Measurements from ENCODE around the gene RUVBL2. TPM values are rescaled to one million over a fixed set of nuclear protein-coding genes. Genes with fewer than 3 reads are reported as not detected.
A peak's percentile ranks its signal among the peaks of the same experiment; 100 is the strongest.
"Not testable (repeated sequence)": the region's sequence is repeated elsewhere in the genome, so short reads cannot be mapped to it uniquely, and the experiment has no call there.

The RUVBL2 gene
- total RNA-seq, 1 experiment from 2014 or later = 199 TPM

GRCh38 chr19:49039736-49040135 is 46.0 kb downstream of the RUVBL2 start:
- H3K4me3 Mint-ChIP-seq (ENCODE audit: low read depth, unreplicated experiment); H3K27ac Mint-ChIP-seq (ENCODE audit: unreplicated experiment); DNase-seq; H3K27me3 Mint-ChIP-seq (ENCODE audit: unreplicated experiment); BruUV-seq (replicated peaks); H3K9me3 Mint-ChIP-seq (ENCODE audit: low read depth, unreplicated experiment); intact Hi-C loops (cut with micrococcal nuclease; ENCODE audit: unreplicated experiment): not testable (repeated sequence)
- Mint-ChIP-seq H3K4me1 (ENCODE audit: low read depth, unreplicated experiment) (peaks cover 31% of the 10 kb centered on the region), H3K36me3 (ENCODE audit: insufficient read depth, unreplicated experiment) (peaks cover 27% of the 10 kb centered on the region)
- CTCF ChIA-PET = interaction anchor here (0.6 to 0.9 kb wide), 2 partner anchors 17 to 848 kb away, joined by 3 to 4 read pairs; no protein-coding TSS in a partner anchor

GRCh38 chr19:49042177-49042576 is 48.5 kb downstream of the RUVBL2 start:
- Mint-ChIP-seq H3K4me1 (ENCODE audit: low read depth, unreplicated experiment) (peaks cover 31% of the 10 kb centered on the region), H3K4me3 (ENCODE audit: low read depth, unreplicated experiment) (peak overlapping the region; percentile 3), H3K9me3 (ENCODE audit: low read depth, unreplicated experiment) (no peaks in the 10 kb centered on the region), H3K36me3 (ENCODE audit: insufficient read depth, unreplicated experiment) (peaks cover 13% of the 10 kb centered on the region), H3K27ac (ENCODE audit: unreplicated experiment) (peak overlapping the region; percentile 60), H3K27me3 (ENCODE audit: unreplicated experiment) (no peaks in the 10 kb centered on the region)
- peak; percentile 89 for DNase-seq
- BruUV-seq (replicated peaks) = no TSS peak
- no peak for TF ChIP-seq CTCF (IDR thresholded peaks at IDR 0.05; ENCODE audit: unreplicated experiment)
- intact Hi-C loops (cut with micrococcal nuclease; ENCODE audit: unreplicated experiment) = no loop called here
- CTCF ChIA-PET = no interaction called here

GRCh38 chr19:49042666-49043065 is 49.0 kb downstream of the RUVBL2 start:
- H3K27me3 Mint-ChIP-seq (ENCODE audit: unreplicated experiment); DNase-seq; H3K27ac Mint-ChIP-seq (ENCODE audit: unreplicated experiment); H3K4me3 Mint-ChIP-seq (ENCODE audit: low read depth, unreplicated experiment); intact Hi-C loops (cut with micrococcal nuclease; ENCODE audit: unreplicated experiment); CTCF ChIA-PET; H3K9me3 Mint-ChIP-seq (ENCODE audit: low read depth, unreplicated experiment): not testable (repeated sequence)
- TSS peak; percentile 95 for BruUV-seq (replicated peaks)
- Mint-ChIP-seq H3K4me1 (ENCODE audit: low read depth, unreplicated experiment) (peaks cover 31% of the 10 kb centered on the region), H3K36me3 (ENCODE audit: insufficient read depth, unreplicated experiment) (peaks cover 13% of the 10 kb centered on the region)

- intact Hi-C loops (cut with micrococcal nuclease; ENCODE audit: unreplicated experiment); H3K27me3 Mint-ChIP-seq (ENCODE audit: unreplicated experiment); CTCF ChIA-PET: not testable (repeated sequence)
These were observed 49.9 kb downstream of the RUVBL2 start, which contains the start of gene CGB5 for GRCh38 chr19:49043548-49043947. CGB5 (plus strand) TSS chr19:49043848; CDS start chr19:49044210, 362 bp downstream.

GRCh38 chr19:49049011-49049410 is 55.3 kb downstream of the RUVBL2 start, which contains the start of gene CGB8:
CGB8 (minus strand) TSS chr19:49049111; CDS start chr19:49048739, 372 bp downstream.
- H3K27me3 Mint-ChIP-seq (ENCODE audit: unreplicated experiment); BruUV-seq (replicated peaks); H3K36me3 Mint-ChIP-seq (ENCODE audit: insufficient read depth, unreplicated experiment); H3K27ac Mint-ChIP-seq (ENCODE audit: unreplicated experiment); DNase-seq; CTCF ChIA-PET; H3K4me3 Mint-ChIP-seq (ENCODE audit: low read depth, unreplicated experiment); intact Hi-C loops (cut with micrococcal nuclease; ENCODE audit: unreplicated experiment); H3K9me3 Mint-ChIP-seq (ENCODE audit: low read depth, unreplicated experiment): not testable (repeated sequence)
- peaks cover 16% of the 10 kb centered on the region for H3K4me1 Mint-ChIP-seq (ENCODE audit: low read depth, unreplicated experiment)

More at GRCh38 chr19:49043548-49043947, 49.9 kb downstream of the RUVBL2 start, which contains the start of gene CGB5:
- not testable (repeated sequence) for H3K4me3 Mint-ChIP-seq (ENCODE audit: low read depth, unreplicated experiment); BruUV-seq (replicated peaks); DNase-seq; H3K9me3 Mint-ChIP-seq (ENCODE audit: low read depth, unreplicated experiment); H3K27ac Mint-ChIP-seq (ENCODE audit: unreplicated experiment)
- Mint-ChIP-seq H3K4me1 (ENCODE audit: low read depth, unreplicated experiment) (peaks cover 26% of the 10 kb centered on the region), H3K36me3 (ENCODE audit: insufficient read depth, unreplicated experiment) (peaks cover 10% of the 10 kb centered on the region)

- BruUV-seq (replicated peaks) = TSS peak; percentile 96
- CTCF ChIA-PET; H3K36me3 Mint-ChIP-seq (ENCODE audit: insufficient read depth, unreplicated experiment); H3K4me3 Mint-ChIP-seq (ENCODE audit: low read depth, unreplicated experiment); H3K27ac Mint-ChIP-seq (ENCODE audit: unreplicated experiment); H3K9me3 Mint-ChIP-seq (ENCODE audit: low read depth, unreplicated experiment); intact Hi-C loops (cut with micrococcal nuclease; ENCODE audit: unreplicated experiment); H3K27me3 Mint-ChIP-seq (ENCODE audit: unreplicated experiment); DNase-seq: not testable (repeated sequence)
- H3K4me1 Mint-ChIP-seq (ENCODE audit: low read depth, unreplicated experiment) = peaks cover 16% of the 10 kb centered on the region
These were observed 56.1 kb downstream of the RUVBL2 start for GRCh38 chr19:49049834-49050233.

- H3K36me3 Mint-ChIP-seq (ENCODE audit: insufficient read depth, unreplicated experiment); H3K27me3 Mint-ChIP-seq (ENCODE audit: unreplicated experiment); BruUV-seq (replicated peaks); intact Hi-C loops (cut with micrococcal nuclease; ENCODE audit: unreplicated experiment); H3K9me3 Mint-ChIP-seq (ENCODE audit: low read depth, unreplicated experiment); CTCF ChIA-PET: not testable (repeated sequence)
- peak; percentile 78 for DNase-seq
- peak overlapping the region; percentile 42 for H3K27ac Mint-ChIP-seq (ENCODE audit: unreplicated experiment)
- H3K4me3 Mint-ChIP-seq (ENCODE audit: low read depth, unreplicated experiment) = peak overlapping the region; percentile 7
- peaks cover 16% of the 10 kb centered on the region for H3K4me1 Mint-ChIP-seq (ENCODE audit: low read depth, unreplicated experiment)
These were observed 56.8 kb downstream of the RUVBL2 start for GRCh38 chr19:49050376-49051033.

Measured in Calu3 (cell line).